ENCODE results near the gene CLSTN2. TPM values are rescaled to one million over a fixed set of nuclear protein-coding genes. Genes with fewer than 3 reads are reported as not detected.

The CLSTN2 gene
- total RNA-seq, 4 donors from 2014 or later = 2.7 to 5.0 (median 3.1) TPM

DNA sequence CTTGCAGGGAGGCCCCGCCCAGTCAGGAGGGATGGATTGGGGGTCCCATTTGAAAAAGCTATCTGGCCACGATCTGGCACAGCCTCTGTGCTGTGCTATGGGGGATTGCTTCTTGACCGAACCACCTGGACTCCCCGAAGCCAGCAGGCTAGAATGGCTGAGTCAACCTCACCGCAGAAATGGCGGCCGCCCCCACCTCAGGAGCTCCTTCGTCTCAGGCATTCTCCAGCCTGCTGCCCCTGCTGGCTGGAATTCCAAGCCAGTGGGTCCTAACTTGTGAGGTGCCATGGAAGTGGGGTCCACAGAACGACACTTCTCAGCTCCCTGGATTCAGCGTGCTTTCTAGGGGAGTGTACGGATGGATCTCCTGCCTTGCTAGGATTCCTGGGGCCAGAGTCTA lies 562.3 kb downstream of the CLSTN2 start:
- TF ChIP-seq, protein P1, sequence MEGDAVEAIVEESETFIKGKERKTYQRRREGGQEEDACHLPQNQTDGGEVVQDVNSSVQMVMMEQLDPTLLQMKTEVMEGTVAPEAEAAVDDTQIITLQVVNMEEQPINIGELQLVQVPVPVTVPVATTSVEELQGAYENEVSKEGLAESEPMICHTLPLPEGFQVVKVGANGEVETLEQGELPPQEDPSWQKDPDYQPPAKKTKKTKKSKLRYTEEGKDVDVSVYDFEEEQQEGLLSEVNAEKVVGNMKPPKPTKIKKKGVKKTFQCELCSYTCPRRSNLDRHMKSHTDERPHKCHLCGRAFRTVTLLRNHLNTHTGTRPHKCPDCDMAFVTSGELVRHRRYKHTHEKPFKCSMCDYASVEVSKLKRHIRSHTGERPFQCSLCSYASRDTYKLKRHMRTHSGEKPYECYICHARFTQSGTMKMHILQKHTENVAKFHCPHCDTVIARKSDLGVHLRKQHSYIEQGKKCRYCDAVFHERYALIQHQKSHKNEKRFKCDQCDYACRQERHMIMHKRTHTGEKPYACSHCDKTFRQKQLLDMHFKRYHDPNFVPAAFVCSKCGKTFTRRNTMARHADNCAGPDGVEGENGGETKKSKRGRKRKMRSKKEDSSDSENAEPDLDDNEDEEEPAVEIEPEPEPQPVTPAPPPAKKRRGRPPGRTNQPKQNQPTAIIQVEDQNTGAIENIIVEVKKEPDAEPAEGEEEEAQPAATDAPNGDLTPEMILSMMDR (IDR thresholded peaks at IDR 0.05) = no peak
- no peaks in the 10 kb centered on the region for H3K9me3 ChIP-seq
- no peak overlapping the region for H3K4me3 ChIP-seq
- H3K36me3 ChIP-seq = no peaks in the 10 kb centered on the region
- no peak for DNase-seq
- H3K27ac ChIP-seq = no peak overlapping the region
- H3K27me3 ChIP-seq = no peaks in the 10 kb centered on the region
- H3K4me1 ChIP-seq = no peaks in the 10 kb centered on the region

DNA sequence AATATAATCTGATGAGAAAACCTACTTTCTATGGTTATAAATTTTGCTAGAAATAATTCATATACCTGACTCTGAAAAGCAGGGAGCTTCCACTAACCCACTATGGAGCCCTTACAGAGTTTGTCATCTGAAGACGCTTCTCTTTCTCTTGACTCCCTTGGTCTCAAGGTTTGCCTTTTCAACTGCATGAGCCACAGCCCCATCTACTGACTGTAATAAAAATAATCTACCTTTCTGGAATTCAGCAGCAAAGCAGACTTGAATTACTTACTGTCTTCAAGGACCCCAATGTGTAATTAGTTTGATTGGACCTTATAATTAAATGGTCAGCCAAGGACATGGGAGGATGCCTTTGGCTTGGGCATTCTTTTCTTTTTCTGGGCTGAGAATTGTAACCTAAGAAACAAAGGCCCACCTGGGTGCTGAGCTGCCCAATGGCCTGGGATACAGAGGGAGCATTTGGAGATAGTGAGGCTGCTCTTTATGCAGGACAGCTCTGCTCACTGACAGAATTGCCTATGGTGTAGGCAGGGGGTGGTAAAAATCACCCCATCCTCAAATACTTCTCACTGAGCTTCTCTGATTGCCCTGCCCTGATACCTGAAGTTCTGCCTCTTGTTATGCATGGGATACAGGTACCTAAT lies 564.3 kb downstream of the CLSTN2 start:
- no peaks in the 10 kb centered on the region for H3K4me1 ChIP-seq
- no peak overlapping the region for H3K27ac ChIP-seq
- no peak for TF ChIP-seq POLR2A (IDR thresholded peaks at IDR 0.05)
- TF ChIP-seq, protein P1 (IDR thresholded peaks at IDR 0.05) = peak in 1 of 6 experiments; percentile 3
- DNase-seq = no peak
- H3K9me3 ChIP-seq = no peaks in the 10 kb centered on the region
- no peak overlapping the region for H3K4me3 ChIP-seq
- H3K27me3 ChIP-seq = no peaks in the 10 kb centered on the region
- no peaks in the 10 kb centered on the region for H3K36me3 ChIP-seq

DNA sequence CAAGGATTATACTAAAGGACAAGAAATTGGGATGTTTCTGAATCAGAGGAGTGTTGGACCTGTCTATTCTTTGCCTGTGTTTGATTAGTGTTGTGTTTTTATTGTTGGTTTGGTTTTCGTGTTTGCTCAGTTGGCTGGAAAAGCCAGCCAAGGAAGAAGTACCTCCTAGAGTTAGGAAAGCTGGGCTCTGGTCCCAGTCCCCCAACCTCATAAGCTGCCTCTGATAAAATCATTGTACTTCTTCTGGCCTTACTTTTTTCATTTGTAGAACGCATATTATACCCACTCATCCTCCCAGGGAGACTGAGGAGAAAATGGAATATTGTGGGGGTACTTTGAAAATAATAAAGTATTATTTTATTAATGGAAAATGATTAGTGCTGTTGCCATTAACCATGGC lies 565.5 kb downstream of the CLSTN2 start:
- no peaks in the 10 kb centered on the region for H3K36me3 ChIP-seq
- H3K4me1 ChIP-seq = no peaks in the 10 kb centered on the region
- H3K27ac ChIP-seq = no peak overlapping the region
- H3K9me3 ChIP-seq = no peaks in the 10 kb centered on the region
- H3K4me3 ChIP-seq = no peak overlapping the region
- no peaks in the 10 kb centered on the region for H3K27me3 ChIP-seq
- TF ChIP-seq, protein P1 (IDR thresholded peaks at IDR 0.05) = no peak
- TF ChIP-seq POLR2A (IDR thresholded peaks at IDR 0.05) = no peak
- no peak for DNase-seq

DNA sequence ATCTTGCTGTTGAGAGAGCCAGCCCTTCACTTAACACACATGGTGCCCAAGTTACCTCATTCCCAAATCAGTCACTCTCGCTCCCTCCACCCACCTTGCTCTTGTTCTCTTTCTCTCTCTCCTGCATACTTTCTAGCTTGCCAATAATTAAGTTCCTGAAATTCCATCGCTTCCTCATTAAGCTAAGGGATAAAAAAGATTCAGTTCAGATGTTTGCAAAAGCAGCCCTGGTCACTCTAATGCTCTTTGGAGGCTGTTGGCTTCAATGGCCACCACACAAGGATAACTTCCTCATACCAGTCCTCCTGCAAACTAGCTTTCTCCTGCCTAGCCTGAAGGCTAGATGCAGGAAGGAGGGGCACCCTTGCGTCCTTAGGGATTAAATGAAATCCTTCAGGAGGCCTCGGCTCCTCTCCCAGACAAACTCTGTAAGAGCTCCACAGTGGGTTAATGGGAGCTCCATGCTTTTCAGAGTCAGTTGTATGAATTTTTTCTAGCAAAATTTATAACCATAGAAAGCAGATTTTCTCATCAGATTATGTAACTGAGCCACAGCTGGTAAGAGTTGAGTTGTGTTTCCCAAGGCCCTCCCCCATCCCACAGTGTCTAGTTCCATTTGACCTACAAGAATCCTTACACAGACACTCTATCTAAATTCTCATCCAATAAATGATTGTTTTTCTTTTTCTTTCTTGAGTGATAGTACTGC lies 566.2 kb downstream of the CLSTN2 start:
- H3K4me3 ChIP-seq = no peak overlapping the region

DNA sequence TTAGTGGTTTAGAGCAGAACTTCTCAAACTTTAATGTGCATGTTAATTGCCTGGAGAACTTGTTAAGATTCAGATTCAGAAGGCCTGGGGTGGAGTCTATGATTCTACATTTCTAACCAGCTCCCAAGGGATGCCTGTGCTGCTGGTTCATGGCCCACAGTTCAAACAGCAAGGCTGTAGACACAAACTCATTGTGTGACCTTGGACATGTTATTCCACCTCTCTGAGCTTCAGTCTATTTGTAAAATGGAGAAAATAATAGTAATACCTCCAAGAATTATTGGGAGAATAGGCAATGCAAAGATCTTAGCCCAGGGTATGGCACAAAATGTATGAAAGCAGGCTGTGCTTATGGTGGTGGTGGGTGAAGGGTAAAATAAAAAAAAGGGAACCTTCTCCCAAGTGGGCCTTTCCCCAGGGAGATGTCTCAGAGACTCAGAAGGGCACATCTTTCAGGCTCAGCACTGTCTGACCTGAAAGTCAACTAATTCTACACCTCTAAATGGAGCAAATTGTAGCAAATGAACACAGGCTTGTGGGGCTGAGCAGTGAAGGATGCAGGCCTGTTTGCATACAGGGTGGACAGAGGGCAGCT lies 566.9 kb downstream of the CLSTN2 start:
- H3K9me3 ChIP-seq = no peaks in the 10 kb centered on the region
- no peaks in the 10 kb centered on the region for H3K27me3 ChIP-seq
- H3K4me3 ChIP-seq = no peak overlapping the region
- no peak overlapping the region for H3K27ac ChIP-seq
- no peaks in the 10 kb centered on the region for H3K36me3 ChIP-seq
- no peak for TF ChIP-seq POLR2A (IDR thresholded peaks at IDR 0.05)
- TF ChIP-seq, protein P1 (IDR thresholded peaks at IDR 0.05) = no peak
- no peaks in the 10 kb centered on the region for H3K4me1 ChIP-seq
- DNase-seq = no peak

More for the DNA sequence above, 566.2 kb downstream of the CLSTN2 start:
- TF ChIP-seq, protein P1 (IDR thresholded peaks at IDR 0.05) = no peak
- no peak for TF ChIP-seq POLR2A (IDR thresholded peaks at IDR 0.05)
- no peak overlapping the region for H3K27ac ChIP-seq
- no peak for DNase-seq
- H3K27me3 ChIP-seq = no peaks in the 10 kb centered on the region
- H3K36me3 ChIP-seq = no peaks in the 10 kb centered on the region
- H3K9me3 ChIP-seq = no peaks in the 10 kb centered on the region
- no peaks in the 10 kb centered on the region for H3K4me1 ChIP-seq
